RCC 7860 (cell line): Measurements from ENCODE around the gene CUEDC2.

Experiments
- DNase-seq: peaks from one replicate; pipeline ENCODE4 v3.0.0-alpha.2; 2015; ENCODE audit warnings: low spot score
- FAIRE-seq: peaks from 2 replicates; lab custom pipeline; 2012; peaks lifted over from hg19 to GRCh38; lab: Jason Lieb, UNC

CUEDC2 gene

GRCh38 chr10:102425444-102425843 is 6.9 kb downstream of the CUEDC2 start:
- DNase-seq (no peak), FAIRE-seq (no peak)

- no peak for DNase-seq
- FAIRE-seq: no peak
Measured at GRCh38 chr10:102424916-102425315, 7.5 kb downstream of the CUEDC2 start.

GRCh38 chr10:102424145-102424544 is 8.2 kb downstream of the CUEDC2 start:
- DNase-seq (no peak), FAIRE-seq (no peak)

- FAIRE-seq: no peak
Measured at GRCh38 chr10:102423372-102423968, 8.9 kb downstream of the CUEDC2 start.

GRCh38 chr10:102422545-102423129 is 9.7 kb downstream of the CUEDC2 start:
- DNase-seq (peak; percentile 70), FAIRE-seq (no peak)

More at GRCh38 chr10:102423372-102423968, 8.9 kb downstream of the CUEDC2 start:
- no peak for DNase-seq

- FAIRE-seq (no peak), DNase-seq (no peak)
Measured at GRCh38 chr10:102421757-102422512, 10.4 kb downstream of the CUEDC2 start.

GRCh38 chr10:102421507-102421756 is 10.9 kb downstream of the CUEDC2 start:
- no peak for FAIRE-seq

GRCh38 chr10:102420714-102421506 is 11.5 kb downstream of the CUEDC2 start, which contains the start of gene FBXL15:
Gene FBXL15, plus strand, starts transcription at chr10:102420836. Its CDS starts 294 bp downstream, at chr10:102421130.
- peak; percentile 90 for DNase-seq
- peak; percentile 69 for FAIRE-seq

More at GRCh38 chr10:102421507-102421756, 10.9 kb downstream of the CUEDC2 start:
- DNase-seq: no peak

GRCh38 chr10:102420181-102420713 is 12.1 kb downstream of the CUEDC2 start:
- FAIRE-seq (no peak), DNase-seq (no peak)

GRCh38 chr10:102419269-102420180 is 12.8 kb downstream of the CUEDC2 start:
- DNase-seq: no peak
- no peak for FAIRE-seq

- DNase-seq (no peak), FAIRE-seq (no peak)
Measured at GRCh38 chr10:102418622-102419268, 13.6 kb downstream of the CUEDC2 start, which contains the start of gene PSD. Gene PSD, minus strand, starts transcription at chr10:102418785. Its CDS starts 1,747 bp downstream, at chr10:102417038.

GRCh38 chr10:102416695-102417094 is 15.7 kb downstream of the CUEDC2 start:
- DNase-seq (no peak), FAIRE-seq (no peak)

GRCh38 chr10:102416283-102416682 is 16.1 kb downstream of the CUEDC2 start:
- no peak for DNase-seq
- FAIRE-seq: no peak

- FAIRE-seq: no peak
- no peak for DNase-seq
Measured at GRCh38 chr10:102414749-102415148, 17.6 kb downstream of the CUEDC2 start.

GRCh38 chr10:102413806-102414561 is 18.4 kb downstream of the CUEDC2 start:
- no peak for FAIRE-seq
- DNase-seq: no peak

GRCh38 chr10:102413053-102413705 is 19.2 kb downstream of the CUEDC2 start:
- DNase-seq: peak; percentile 47
- no peak for FAIRE-seq

- no peak for DNase-seq
- no peak for FAIRE-seq
Measured at GRCh38 chr10:102412293-102412692, 20.1 kb downstream of the CUEDC2 start.
